Kidney epithelial cell (primary cell): ENCODE measurements around the gene QRFP. TPM values are rescaled to one million over a fixed set of nuclear protein-coding genes. Genes with fewer than 3 reads are reported as not detected.

ENCODE experiments used
- DNase-seq: peaks from one replicate; pipeline ENCODE4 v3.0.0-alpha.2; 2010; ENCODE audit warnings: low read depth
- H3K27me3 ChIP-seq: 2 replicates; pipeline ENCODE4 v1.6.0; 2011; ENCODE audit warnings: low read length; ENCODE audit not compliant: control insufficient read depth, insufficient read depth
- H3K36me3 ChIP-seq: 2 replicates; pipeline ENCODE4 v1.5.1; 2011; ENCODE audit warnings: low read length; ENCODE audit not compliant: control insufficient read depth, insufficient read depth
- H3K4me3 ChIP-seq: 2 replicates; pipeline ENCODE4 v1.5.1; 2011; ENCODE audit warnings: low read depth, mild to moderate bottlenecking, control low read depth, low read length
- CTCF ChIP-seq: IDR thresholded peaks from 2 replicates; pipeline ENCODE4 v1.5.1; 2011; ENCODE audit warnings: mild to moderate bottlenecking, moderate library complexity, low read length, control low read depth, inconsistent platforms; ENCODE audit not compliant: insufficient read depth, poor library complexity, severe bottlenecking
- total RNA-seq: library from RNA; depleted of rRNA; stranded (reverse); fragments of >200 nt; gene quantifications from 2 replicates; pipeline ENCODE4 v1.2.3, GENCODE V29; 2015

The QRFP gene
- total RNA-seq, 1 donor from 2014 or later: not detected

GRCh38 chr9:130930132-130930803 is 33.7 kb upstream of the QRFP start:
- no peak for DNase-seq
- TF ChIP-seq CTCF: no peak
- Histone ChIP-seq H3K36me3 (no peaks in the 10 kb centered on the region), H3K27me3 (no peaks in the 10 kb centered on the region), H3K4me3 (no peak overlapping the region)

GRCh38 chr9:130929571-130930038 is 33.0 kb upstream of the QRFP start:
- Histone ChIP-seq H3K36me3 (no peaks in the 10 kb centered on the region), H3K27me3 (no peaks in the 10 kb centered on the region), H3K4me3 (no peak overlapping the region)
- no peak for TF ChIP-seq CTCF
- no peak for DNase-seq

- no peaks in the 10 kb centered on the region for H3K36me3 ChIP-seq
- no peak for TF ChIP-seq CTCF
- H3K4me3 ChIP-seq: no peak overlapping the region
- H3K27me3 ChIP-seq: peaks cover 6% of the 10 kb centered on the region
- peak; percentile 85 for DNase-seq
Measured at GRCh38 chr9:130927995-130928900, 31.6 kb upstream of the QRFP start.

GRCh38 chr9:130927338-130927737 is 30.7 kb upstream of the QRFP start:
- peaks cover 10% of the 10 kb centered on the region for H3K27me3 ChIP-seq
- no peaks in the 10 kb centered on the region for H3K36me3 ChIP-seq
- TF ChIP-seq CTCF: no peak
- no peak overlapping the region for H3K4me3 ChIP-seq
- DNase-seq: no peak

GRCh38 chr9:130925050-130925678 is 28.6 kb upstream of the QRFP start:
- no peaks in the 10 kb centered on the region for H3K36me3 ChIP-seq
- no peak for DNase-seq
- TF ChIP-seq CTCF: no peak
- H3K4me3 ChIP-seq: no peak overlapping the region
- H3K27me3 ChIP-seq: peaks cover 17% of the 10 kb centered on the region
